GM12892 (cell line): ENCODE data around the gene NIPBL.

Experiments used
- POLR2A ChIP-seq: IDR thresholded peaks from 2 replicates; pipeline ENCODE4 v1.6.1; 2011; ENCODE audit warnings: low read depth, low read length, control low read depth
- POLR2AphosphoS5 ChIP-seq: IDR thresholded peaks from 2 replicates; pipeline ENCODE4 v1.6.1; 2011; ENCODE audit warnings: low read depth, low read length, control low read depth
- TAF1 ChIP-seq: IDR thresholded peaks from 2 replicates; pipeline ENCODE4 v1.6.1; 2011; ENCODE audit warnings: low read depth, mild to moderate bottlenecking, control low read depth, low read length, borderline replicate concordance

GRCh38 chr5:37005252-37005651 is 128.7 kb downstream of the NIPBL start:
- TF ChIP-seq POLR2A, result no peak
- no peak for TF ChIP-seq TAF1
- no peak for TF ChIP-seq POLR2AphosphoS5
